AG04449 (cell line): ENCODE data around the gene TNRC6A.

Experiments
- CTCF ChIA-PET: fragments of 350-600 bp; formaldehyde crosslinking; extraction: SDS; loops from one replicate; lab custom pipeline; 2021; ENCODE audit warnings: antibody characterized with exemption; lab: Yijun Ruan, JAX
- POLR2A ChIA-PET: fragments of 400-600, 350-600 bp; formaldehyde crosslinking; extraction: SDS; loops from one replicate; lab custom pipeline; 2020; ENCODE audit warnings: antibody characterized with exemption, inconsistent platforms; lab: Yijun Ruan, JAX
- DNase-seq: peaks from one replicate; pipeline ENCODE4 v3.0.0-alpha.2; 2010; ENCODE audit warnings: low read depth, low spot score
- H3K4me3 ChIP-seq: 2 replicates; pipeline ENCODE4 v1.5.1; 2011; ENCODE audit warnings: low read depth, mild to moderate bottlenecking, control low read depth, low read length
- TF ChIP-seq, protein P1 (sequence below): IDR thresholded peaks from one replicate; pipeline ENCODE4 v1.5.1; 2011; ENCODE audit warnings: mild to moderate bottlenecking, moderate library complexity, low read length, control low read depth, inconsistent platforms; ENCODE audit not compliant: insufficient read depth; ENCODE audit errors: missing control alignments

TNRC6A gene

DNA sequence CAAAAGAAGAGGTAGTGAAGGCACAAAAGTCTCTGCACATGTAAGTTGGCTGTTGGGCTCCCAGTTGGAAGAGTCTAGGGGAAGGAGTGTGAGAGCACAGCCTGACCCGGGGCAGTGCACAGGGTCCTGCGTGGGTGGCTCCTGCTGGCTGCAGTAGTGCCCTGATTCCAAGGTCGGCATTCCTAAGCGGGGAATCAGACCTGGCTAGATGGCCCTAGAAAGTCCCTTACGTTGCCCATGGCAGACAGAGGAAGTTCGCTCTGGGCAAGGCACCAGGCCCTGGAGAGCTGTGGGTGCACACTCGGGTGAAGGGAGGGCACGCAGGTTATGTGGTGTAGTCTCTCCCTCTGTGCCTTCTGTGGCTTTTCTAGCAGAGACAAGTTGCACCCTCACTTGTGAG is 93.5 kb downstream of the TNRC6A start:
- POLR2A ChIA-PET: no interaction called here
- no peak for DNase-seq
- no peak overlapping the region for H3K4me3 ChIP-seq
- TF ChIP-seq, protein P1, sequence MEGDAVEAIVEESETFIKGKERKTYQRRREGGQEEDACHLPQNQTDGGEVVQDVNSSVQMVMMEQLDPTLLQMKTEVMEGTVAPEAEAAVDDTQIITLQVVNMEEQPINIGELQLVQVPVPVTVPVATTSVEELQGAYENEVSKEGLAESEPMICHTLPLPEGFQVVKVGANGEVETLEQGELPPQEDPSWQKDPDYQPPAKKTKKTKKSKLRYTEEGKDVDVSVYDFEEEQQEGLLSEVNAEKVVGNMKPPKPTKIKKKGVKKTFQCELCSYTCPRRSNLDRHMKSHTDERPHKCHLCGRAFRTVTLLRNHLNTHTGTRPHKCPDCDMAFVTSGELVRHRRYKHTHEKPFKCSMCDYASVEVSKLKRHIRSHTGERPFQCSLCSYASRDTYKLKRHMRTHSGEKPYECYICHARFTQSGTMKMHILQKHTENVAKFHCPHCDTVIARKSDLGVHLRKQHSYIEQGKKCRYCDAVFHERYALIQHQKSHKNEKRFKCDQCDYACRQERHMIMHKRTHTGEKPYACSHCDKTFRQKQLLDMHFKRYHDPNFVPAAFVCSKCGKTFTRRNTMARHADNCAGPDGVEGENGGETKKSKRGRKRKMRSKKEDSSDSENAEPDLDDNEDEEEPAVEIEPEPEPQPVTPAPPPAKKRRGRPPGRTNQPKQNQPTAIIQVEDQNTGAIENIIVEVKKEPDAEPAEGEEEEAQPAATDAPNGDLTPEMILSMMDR: no peak
- CTCF ChIA-PET: interaction anchor here (2.8 kb wide), 1 partner anchor 11 kb away, joined by 11 read pairs; no protein-coding TSS in a partner anchor

DNA sequence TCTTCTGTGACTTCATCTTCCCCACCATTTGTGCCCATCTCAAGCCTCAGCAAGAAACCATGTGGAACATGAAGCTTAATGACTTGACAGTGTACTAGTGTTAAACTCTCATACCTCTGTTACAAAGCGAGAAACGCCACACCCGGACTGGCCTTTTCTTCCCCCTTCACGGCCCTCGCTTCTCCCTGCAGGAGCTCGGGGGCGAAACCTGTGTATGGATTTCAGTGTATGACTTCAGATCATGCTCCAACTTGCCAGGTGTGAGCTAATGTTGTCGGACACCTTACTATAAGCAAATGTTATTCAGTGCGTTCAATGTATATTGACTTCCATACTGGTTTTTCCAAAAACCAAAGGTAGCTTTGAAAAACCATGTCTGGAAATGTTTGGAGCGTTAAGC is 96.2 kb downstream of the TNRC6A start:
- ChIA-PET POLR2A (no interaction called here), CTCF (interaction anchor here (0.7 to 1.4 kb wide), 5 partner anchors 9 to 258 kb away, joined by 3 to 10 read pairs (median 3); no protein-coding TSS in a partner anchor)
- H3K4me3 ChIP-seq: no peak overlapping the region
- TF ChIP-seq, protein P1: no peak
- no peak for DNase-seq

DNA sequence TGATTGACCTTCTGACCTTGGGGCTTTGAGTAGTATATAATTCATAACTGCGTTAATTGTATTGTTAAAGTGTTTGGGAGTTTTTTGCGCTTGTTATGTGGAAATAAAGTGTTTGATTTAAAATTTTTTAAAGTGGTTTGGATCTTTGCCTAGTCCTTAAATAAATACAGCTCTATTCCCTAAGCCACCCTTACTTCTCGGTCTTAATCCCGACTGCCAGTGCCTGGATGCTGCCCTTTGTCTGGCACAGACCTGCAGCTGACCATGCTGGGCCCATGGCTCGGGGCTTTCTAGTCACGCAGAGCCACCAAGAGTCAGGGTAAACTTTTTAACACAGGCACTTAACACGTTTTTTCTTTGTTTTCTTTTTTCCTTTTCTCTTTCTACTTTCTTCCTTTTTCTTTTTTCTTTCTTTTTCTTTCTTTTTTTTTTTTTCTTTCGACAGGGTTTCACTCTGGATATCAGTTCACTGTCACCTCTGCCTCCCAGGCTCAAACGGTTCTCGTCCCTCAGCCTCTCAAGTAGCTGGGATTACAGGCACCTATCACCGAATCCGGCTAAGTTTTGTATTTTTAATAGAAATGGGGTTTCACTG is 96.7 kb downstream of the TNRC6A start:
- TF ChIP-seq, protein P1: no peak

DNA sequence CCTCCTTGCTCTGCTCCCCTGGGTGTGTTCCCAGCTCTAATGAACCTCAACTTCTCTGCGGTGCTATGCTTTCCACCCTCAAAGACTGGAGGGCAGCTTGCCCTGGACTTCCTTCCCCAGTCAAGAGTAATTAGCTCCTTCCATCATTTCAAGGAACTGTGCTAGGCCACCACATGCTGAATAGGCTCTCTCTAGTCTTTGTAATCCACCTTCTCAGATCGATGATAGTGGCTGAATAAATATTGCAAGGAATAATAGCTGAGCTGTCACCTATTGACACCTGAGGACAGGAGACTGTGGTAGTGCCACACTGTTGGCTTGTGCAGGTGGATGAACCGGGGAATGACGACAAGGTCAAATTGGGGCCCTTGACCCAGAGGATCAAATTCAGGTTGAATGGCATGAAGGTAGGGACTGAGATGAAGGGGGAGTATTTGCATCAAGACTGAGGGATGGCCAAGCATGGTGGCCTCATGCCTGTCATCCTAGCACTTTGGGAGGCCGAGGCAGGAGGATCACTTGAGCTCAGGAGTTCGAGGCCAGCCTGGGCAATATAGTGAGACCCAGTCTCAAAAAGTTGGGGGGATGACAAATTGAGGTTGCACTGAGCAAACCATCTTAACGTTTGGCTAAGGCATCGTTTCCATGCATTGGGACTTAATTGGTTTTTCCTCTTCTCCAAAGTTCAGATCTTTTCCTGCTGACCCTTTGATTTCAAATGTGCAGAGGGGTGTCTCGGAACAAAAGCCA is 97.5 kb downstream of the TNRC6A start:
- TF ChIP-seq, protein P1: no peak
- POLR2A ChIA-PET: no interaction called here

More for the DNA sequence above, 96.7 kb downstream of the TNRC6A start:
- no peak overlapping the region for H3K4me3 ChIP-seq
- ChIA-PET POLR2A (no interaction called here), CTCF (interaction anchor here (0.7 to 1.4 kb wide), 6 partner anchors 8 to 309 kb away, joined by 3 to 10 read pairs (median 3); no protein-coding TSS in a partner anchor)
- DNase-seq: no peak

DNA sequence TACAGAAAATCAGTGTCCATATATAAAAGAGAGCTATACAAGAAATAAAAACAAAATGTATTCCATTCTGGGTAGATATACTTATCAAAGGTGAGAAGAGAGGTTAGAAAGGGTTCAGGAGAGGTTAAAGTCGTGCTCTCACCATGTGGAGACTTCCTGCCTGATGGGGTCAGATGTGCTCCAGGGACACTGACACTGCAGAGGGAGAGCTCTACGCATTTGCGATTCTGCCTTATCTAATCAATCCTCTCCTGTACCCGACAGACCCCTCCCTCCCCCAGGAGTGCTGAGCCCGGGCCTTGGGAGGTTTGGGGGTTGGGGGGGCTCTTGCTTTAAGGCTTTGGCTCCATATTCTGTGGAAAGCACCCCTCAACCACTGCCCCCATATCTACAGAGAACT is 99.7 kb downstream of the TNRC6A start:
- ChIA-PET CTCF (interaction anchor here (0.8 kb wide), 1 partner anchor 9 kb away, joined by 3 read pairs; no protein-coding TSS in a partner anchor), POLR2A (no interaction called here)
- TF ChIP-seq, protein P1: no peak
- H3K4me3 ChIP-seq: no peak overlapping the region
- no peak for DNase-seq

More for the DNA sequence above, 97.5 kb downstream of the TNRC6A start:
- CTCF ChIA-PET: interaction anchor here (0.9 to 1.4 kb wide), 2 partner anchors 247 to 308 kb away, joined by 3 to 7 read pairs; no protein-coding TSS in a partner anchor
- no peak overlapping the region for H3K4me3 ChIP-seq
- no peak for DNase-seq

DNA sequence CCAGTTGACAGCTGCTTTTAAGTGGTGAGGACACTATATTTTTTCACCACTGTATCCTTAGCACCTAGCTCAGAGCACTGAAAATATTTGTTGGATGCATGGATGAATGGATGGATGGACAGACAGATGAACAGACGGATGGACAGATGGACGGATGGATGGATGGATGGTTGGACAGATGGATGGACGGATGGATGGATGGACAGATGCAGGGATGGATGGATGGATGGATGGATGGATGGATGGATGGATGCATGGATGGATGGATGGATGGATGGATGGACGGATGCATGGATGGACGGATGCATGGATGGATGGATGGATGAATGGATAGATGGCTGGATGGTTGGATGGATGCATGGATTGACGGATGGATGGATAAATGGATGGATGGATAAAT is 103.9 kb downstream of the TNRC6A start:
- DNase-seq: no peak
- no peak overlapping the region for H3K4me3 ChIP-seq
- TF ChIP-seq, protein P1: no peak
- ChIA-PET CTCF (interaction anchor here (1.0 to 1.5 kb wide), 4 partner anchors 11 to 394 kb away, joined by 3 to 4 read pairs (median 3); partner anchors contain the start of gene SLC5A11), POLR2A (no interaction called here)
